GM18907 (cell line): Measurements from ENCODE around the gene IP6K1.
"Not testable (repeated sequence)": the region's sequence is repeated elsewhere in the genome, so short reads cannot be mapped to it uniquely, and the experiment has no call there.

Experiments used
- ATAC-seq: cut with Tn5 transposase; IDR thresholded peaks from one replicate; pipeline ENCODE4 v1.9.1; 2021; ENCODE audit warnings: mild to moderate bottlenecking, moderate library complexity; ENCODE audit not compliant: unreplicated experiment

The IP6K1 gene

GRCh38 chr3:49771340-49771938 lies 14.9 kb downstream of the IP6K1 start:
- ATAC-seq, result no peak

- no peak for ATAC-seq
These were observed 16.4 kb downstream of the IP6K1 start for GRCh38 chr3:49769926-49770325.

GRCh38 chr3:49769286-49769915 lies 16.9 kb downstream of the IP6K1 start:
- ATAC-seq, result no peak

GRCh38 chr3:49763981-49764380 lies 22.4 kb downstream of the IP6K1 start:
- ATAC-seq, result no peak

- no peak for ATAC-seq
These were observed 24.7 kb downstream of the IP6K1 start for GRCh38 chr3:49761661-49762060.

GRCh38 chr3:49759226-49759625 lies 27.1 kb downstream of the IP6K1 start:
- no peak for ATAC-seq

GRCh38 chr3:49757197-49757596 lies 29.1 kb downstream of the IP6K1 start:
- ATAC-seq, result no peak

GRCh38 chr3:49756036-49756435 lies 30.3 kb downstream of the IP6K1 start:
- ATAC-seq, result no peak

GRCh38 chr3:49754536-49754935 lies 31.8 kb downstream of the IP6K1 start:
- ATAC-seq, result no peak

- ATAC-seq, result no peak
These were observed 34.8 kb downstream of the IP6K1 start for GRCh38 chr3:49751501-49751900.

GRCh38 chr3:49750056-49750455 lies 36.3 kb downstream of the IP6K1 start:
- ATAC-seq, result no peak

- ATAC-seq, result not testable (repeated sequence)
These were observed 37.5 kb downstream of the IP6K1 start for GRCh38 chr3:49748874-49749273.

GRCh38 chr3:49747792-49748480 lies 38.4 kb downstream of the IP6K1 start:
- no peak for ATAC-seq

- ATAC-seq, result no peak
These were observed 40.4 kb downstream of the IP6K1 start for GRCh38 chr3:49745986-49746385.

GRCh38 chr3:49740427-49740826 lies 45.9 kb downstream of the IP6K1 start:
- ATAC-seq, result no peak

GRCh38 chr3:49738067-49738713 lies 48.2 kb downstream of the IP6K1 start:
- no peak for ATAC-seq

GRCh38 chr3:49734752-49735151 lies 51.6 kb downstream of the IP6K1 start:
- no peak for ATAC-seq

GRCh38 chr3:49733551-49733950 lies 52.8 kb downstream of the IP6K1 start:
- ATAC-seq, result no peak

- no peak for ATAC-seq
These were observed 53.7 kb downstream of the IP6K1 start for GRCh38 chr3:49732597-49732996.

GRCh38 chr3:49729966-49730609 lies 56.3 kb downstream of the IP6K1 start:
- no peak for ATAC-seq

- no peak for ATAC-seq
These were observed 58.4 kb downstream of the IP6K1 start for GRCh38 chr3:49727924-49728361.
